Transverse colon (tissue), 4 donors: ENCODE measurements around the gene FOXJ3.

ENCODE experiments used
- CTCF ChIP-seq, 5 experiments: fragments of 200-600 bp in 3 of 5; fragments of 450-650 bp in 2 of 5; sonication (generic) in 3 of 5; IDR thresholded peaks; 1 replicate in 2 of 5; 2 replicates in 3 of 5; pipeline ENCODE4 v1.5.1; 2016 to 2017; ENCODE audit warnings: antibody characterized with exemption in 5 of 5, inconsistent platforms in 3 of 5, mild to moderate bottlenecking in 2 of 5, moderate library complexity in 1 of 5
- POLR2A ChIP-seq: fragments of 450-650 bp; IDR thresholded peaks from one replicate; pipeline ENCODE4 v1.6.1; 2016; ENCODE audit warnings: antibody characterized with exemption, mild to moderate bottlenecking, moderate library complexity
- POLR2AphosphoS5 ChIP-seq, 3 donors: sonication (generic); formaldehyde crosslinking; IDR thresholded peaks; one replicate each; pipeline ENCODE4 v1.6.1; 2016; ENCODE audit warnings: antibody characterized with exemption in 3 of 3

DNA sequence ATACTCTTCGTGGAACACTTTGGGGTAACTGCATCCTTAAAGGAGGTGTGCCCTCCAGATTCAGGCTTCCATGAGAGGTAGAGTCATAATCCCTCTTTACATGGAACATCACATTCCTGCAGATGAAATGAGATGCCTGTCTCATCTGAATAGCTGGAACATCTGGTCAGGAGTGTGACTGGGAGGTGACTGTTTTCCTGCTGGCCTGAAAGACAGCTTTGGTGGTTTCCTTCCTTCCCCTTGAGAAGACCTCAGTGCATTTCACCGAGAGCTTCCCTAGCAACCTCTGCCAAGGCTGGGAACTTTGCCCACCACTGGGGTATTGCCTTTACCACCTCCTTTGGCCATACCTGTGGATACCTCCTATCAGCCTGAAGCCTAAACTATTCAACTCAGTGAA, 123.8 kb downstream of the FOXJ3 start:
- TF ChIP-seq POLR2AphosphoS5 (IDR thresholded peaks at IDR 0.05): no peak
- TF ChIP-seq CTCF (IDR thresholded peaks at IDR 0.05): no peak
- no peak for TF ChIP-seq POLR2A
